ENCODE data around the gene C1QTNF8.

GRCh38 chr16:1113889-1114526, 18.0 kb upstream of the C1QTNF8 start:
- no peak for TF ChIP-seq ZNF274 (IDR thresholded peaks at IDR 0.05; ENCODE audit: borderline replicate concordance, extremely low read depth, low read length)
- TF ChIP-seq RAD21 (IDR thresholded peaks at IDR 0.05 in 1 of 2, conservative IDR thresholded peaks at IDR 0.05 in 1 of 2; ENCODE audit: low read depth in 2 of 2, low read length in 2 of 2), result no peak
- no peak for TF ChIP-seq EZH2 (IDR thresholded peaks at IDR 0.05; ENCODE audit: low read depth, low read length, severe bottlenecking)
- no peak for TF ChIP-seq YY1 (IDR thresholded peaks at IDR 0.05; ENCODE audit: low read depth, low read length)

All from H1 (cell line).